Subcutaneous abdominal adipose tissue (tissue), 5 donors: Measurements from ENCODE around the gene PRKRIP1.

Experiments used
- H3K27ac ChIP-seq: one replicate; pipeline ENCODE4 v1.7.0; 2013; ENCODE audit warnings: low read depth, mild to moderate bottlenecking, inconsistent platforms, low read length, moderate library complexity
- H3K27me3 ChIP-seq, 5 donors: one replicate each; pipeline ENCODE4 v1.7.0; 2013; ENCODE audit warnings: low read length in 5 of 5, inconsistent platforms in 1 of 5; ENCODE audit not compliant: control insufficient read depth in 5 of 5, insufficient read depth in 4 of 5
- H3K36me3 ChIP-seq, 5 donors: one replicate each; pipeline ENCODE4 v1.7.0; 2013; ENCODE audit warnings: low read length in 5 of 5; ENCODE audit not compliant: control insufficient read depth in 5 of 5, insufficient read depth in 5 of 5
- H3K4me1 ChIP-seq, 5 donors: one replicate each; pipeline ENCODE4 v1.7.0; 2013; ENCODE audit warnings: low read length in 5 of 5, mild to moderate bottlenecking in 3 of 5, moderate library complexity in 1 of 5; ENCODE audit not compliant: control insufficient read depth in 5 of 5, insufficient read depth in 5 of 5
- H3K4me3 ChIP-seq, 5 donors: one replicate each; pipeline ENCODE4 v1.7.0; 2013; ENCODE audit warnings: low read length in 5 of 5, low read depth in 1 of 5
- H3K9ac ChIP-seq, 5 donors: one replicate each; pipeline ENCODE4 v1.7.0; 2013; ENCODE audit warnings: low read length in 5 of 5, mild to moderate bottlenecking in 4 of 5, moderate library complexity in 3 of 5
- H3K9me3 ChIP-seq, 5 donors: one replicate each; pipeline ENCODE4 v1.7.0; 2013; ENCODE audit warnings: low read length in 5 of 5; ENCODE audit not compliant: control insufficient read depth in 5 of 5
- donor health status: healthy.
- donor health status: healthy.
- donor health status: healthy.
- donor health status: healthy.
- donor health status: healthy.

The PRKRIP1 gene

DNA sequence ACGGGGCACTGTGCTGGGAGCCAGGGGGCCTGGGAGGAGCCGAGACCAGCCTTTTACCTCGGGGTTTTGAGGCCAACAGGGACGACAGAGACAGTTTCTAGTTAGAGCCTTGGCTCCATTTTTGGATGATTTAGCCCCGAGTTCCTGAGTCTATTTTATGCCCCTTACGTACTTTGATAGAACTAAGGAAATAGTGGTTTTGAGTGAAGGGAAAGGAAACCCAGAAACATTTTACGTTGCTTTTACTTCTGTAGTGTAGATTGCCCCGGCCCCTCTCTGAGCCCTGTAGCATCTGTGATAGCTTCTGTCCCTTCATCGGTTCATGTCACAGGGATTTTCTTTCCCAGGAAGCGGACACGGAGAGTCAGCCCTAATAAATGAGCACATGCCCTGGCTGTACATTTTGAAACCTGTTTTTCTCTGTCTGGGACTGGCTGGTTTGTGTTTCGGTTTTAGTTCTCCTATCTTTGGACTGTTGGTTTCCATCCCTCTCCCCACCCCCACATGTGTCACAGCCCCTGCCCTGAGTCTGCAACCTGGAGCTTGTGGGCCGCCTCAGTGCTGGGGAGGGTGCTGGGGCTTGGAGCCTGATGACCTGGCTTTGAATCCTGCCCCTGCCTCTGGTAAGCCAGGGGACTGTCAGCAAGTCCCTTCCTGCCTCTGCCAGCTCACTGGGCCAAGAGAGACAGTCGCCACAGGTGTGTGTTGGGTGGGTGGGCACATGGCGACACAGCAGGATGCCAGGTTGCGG, 30.3 kb downstream of the PRKRIP1 start:
- no peaks in the 10 kb centered on the region for H3K27me3 ChIP-seq
- peaks cover 0 to 51% (median 30%) of the 10 kb centered on the region in 5 donors for H3K36me3 ChIP-seq
- peak overlapping the region in 1 of 5 donors; percentile 34 for H3K4me3 ChIP-seq
- no peak overlapping the region for H3K9ac ChIP-seq
- H3K9me3 ChIP-seq: no peaks in the 10 kb centered on the region
- H3K27ac ChIP-seq: no peak overlapping the region
- H3K4me1 ChIP-seq: peaks cover 0 to 26% (median 0%) of the 10 kb centered on the region in 5 donors

GRCh38 chr7:102427019-102427405, 30.8 kb downstream of the PRKRIP1 start:
- no peak overlapping the region for H3K4me3 ChIP-seq
- H3K9ac ChIP-seq: no peak overlapping the region
- H3K27me3 ChIP-seq: no peaks in the 10 kb centered on the region
- H3K9me3 ChIP-seq: no peaks in the 10 kb centered on the region
- peaks cover 0 to 28% (median 0%) of the 10 kb centered on the region in 5 donors for H3K4me1 ChIP-seq
- H3K27ac ChIP-seq: no peak overlapping the region
- peaks cover 0 to 46% (median 30%) of the 10 kb centered on the region in 5 donors for H3K36me3 ChIP-seq

DNA sequence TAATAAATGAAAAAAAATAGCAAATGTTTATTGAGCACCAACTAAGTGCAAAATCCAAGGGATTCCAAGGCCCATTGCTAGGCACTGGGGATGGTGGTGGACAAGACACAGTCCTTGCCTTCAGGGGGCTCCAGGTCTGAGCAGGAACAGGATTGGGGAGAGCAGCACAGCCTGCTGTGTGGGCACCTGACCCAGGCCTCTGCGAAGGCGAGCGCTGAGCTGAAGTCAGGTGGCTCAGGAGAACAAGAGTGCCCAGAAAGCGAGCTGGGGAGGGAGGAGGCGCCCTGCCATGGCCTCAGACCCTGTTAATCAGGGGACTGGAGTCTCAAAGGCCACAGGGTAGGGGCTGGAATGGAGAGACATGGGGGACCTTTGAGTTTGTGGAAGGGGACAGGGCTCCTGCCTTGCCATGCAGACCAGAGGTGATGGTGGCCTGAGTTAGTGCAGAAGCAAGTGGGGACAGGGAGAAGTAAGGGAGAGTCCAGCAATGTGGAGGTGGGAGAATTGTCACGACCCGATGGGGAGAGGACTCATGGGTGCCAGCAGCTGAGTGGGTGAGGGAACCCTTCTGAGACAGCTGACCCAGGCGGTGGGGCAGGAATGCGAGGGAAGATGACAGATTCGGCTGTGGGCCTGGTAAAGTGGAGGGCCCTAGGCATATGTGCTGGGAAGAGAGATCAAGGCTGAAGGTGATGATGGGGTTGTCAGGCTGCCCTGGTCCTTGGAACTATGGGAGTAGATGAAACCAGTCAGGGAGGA, 33.2 kb downstream of the PRKRIP1 start:
- Histone ChIP-seq H3K9me3 (no peaks in the 10 kb centered on the region), H3K4me1 (peaks cover 1 to 44% (median 15%) of the 10 kb centered on the region in 5 donors), H3K4me3 (no peak overlapping the region), H3K9ac (no peak overlapping the region), H3K27me3 (no peaks in the 10 kb centered on the region), H3K36me3 (peaks cover 0 to 32% (median 27%) of the 10 kb centered on the region in 5 donors), H3K27ac (no peak overlapping the region)

DNA sequence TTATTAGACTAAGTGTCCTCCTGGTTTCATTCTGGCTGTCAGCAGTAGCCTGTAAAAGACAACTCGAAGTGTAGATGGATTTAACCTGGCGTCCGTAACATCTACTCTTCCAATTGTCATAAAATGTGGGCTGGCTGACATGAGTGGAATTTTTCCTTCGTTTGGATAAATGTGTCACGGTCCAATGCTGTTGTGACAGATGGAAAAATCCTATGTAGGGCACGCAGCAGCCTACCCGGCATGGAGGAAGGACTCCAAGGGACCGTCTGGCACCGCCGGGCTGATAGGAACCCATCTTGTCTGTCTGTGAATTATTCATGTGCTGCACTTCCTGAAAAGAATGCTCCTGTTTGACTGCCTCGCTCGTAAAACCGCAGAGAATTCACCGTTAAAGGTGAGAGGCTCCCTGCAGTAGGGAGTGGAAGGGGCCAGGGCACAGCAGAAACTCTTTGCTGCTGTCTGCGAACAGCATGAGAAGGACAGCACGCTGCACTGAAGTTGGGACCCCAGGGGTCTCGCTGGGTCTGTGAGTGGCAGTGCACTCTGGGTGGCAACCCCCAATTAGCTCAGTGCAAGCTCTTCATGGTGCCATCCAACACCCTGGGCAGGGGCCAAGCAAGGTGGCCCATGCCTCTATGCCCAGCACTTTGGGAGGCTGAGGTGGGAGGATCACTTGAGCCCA, 35.6 kb downstream of the PRKRIP1 start:
- Histone ChIP-seq H3K27ac (no peak overlapping the region), H3K4me3 (no peak overlapping the region), H3K36me3 (peaks cover 0 to 8% (median 4%) of the 10 kb centered on the region in 5 donors), H3K27me3 (no peaks in the 10 kb centered on the region), H3K9me3 (no peaks in the 10 kb centered on the region), H3K9ac (no peak overlapping the region), H3K4me1 (peaks cover 1 to 35% (median 19%) of the 10 kb centered on the region in 5 donors)

GRCh38 chr7:102432442-102433218, 36.5 kb downstream of the PRKRIP1 start:
- H3K9ac ChIP-seq: peak overlapping the region in 2 of 5 donors; percentile 45 to 68
- H3K27ac ChIP-seq: no peak overlapping the region
- H3K4me3 ChIP-seq: peak overlapping the region in 4 of 5 donors; percentile 42 to 74 (median 59)
- H3K36me3 ChIP-seq: peaks cover 0 to 4% (median 0%) of the 10 kb centered on the region in 5 donors
- no peaks in the 10 kb centered on the region for H3K27me3 ChIP-seq
- peaks cover 1 to 32% (median 19%) of the 10 kb centered on the region in 5 donors for H3K4me1 ChIP-seq
- H3K9me3 ChIP-seq: no peaks in the 10 kb centered on the region

DNA sequence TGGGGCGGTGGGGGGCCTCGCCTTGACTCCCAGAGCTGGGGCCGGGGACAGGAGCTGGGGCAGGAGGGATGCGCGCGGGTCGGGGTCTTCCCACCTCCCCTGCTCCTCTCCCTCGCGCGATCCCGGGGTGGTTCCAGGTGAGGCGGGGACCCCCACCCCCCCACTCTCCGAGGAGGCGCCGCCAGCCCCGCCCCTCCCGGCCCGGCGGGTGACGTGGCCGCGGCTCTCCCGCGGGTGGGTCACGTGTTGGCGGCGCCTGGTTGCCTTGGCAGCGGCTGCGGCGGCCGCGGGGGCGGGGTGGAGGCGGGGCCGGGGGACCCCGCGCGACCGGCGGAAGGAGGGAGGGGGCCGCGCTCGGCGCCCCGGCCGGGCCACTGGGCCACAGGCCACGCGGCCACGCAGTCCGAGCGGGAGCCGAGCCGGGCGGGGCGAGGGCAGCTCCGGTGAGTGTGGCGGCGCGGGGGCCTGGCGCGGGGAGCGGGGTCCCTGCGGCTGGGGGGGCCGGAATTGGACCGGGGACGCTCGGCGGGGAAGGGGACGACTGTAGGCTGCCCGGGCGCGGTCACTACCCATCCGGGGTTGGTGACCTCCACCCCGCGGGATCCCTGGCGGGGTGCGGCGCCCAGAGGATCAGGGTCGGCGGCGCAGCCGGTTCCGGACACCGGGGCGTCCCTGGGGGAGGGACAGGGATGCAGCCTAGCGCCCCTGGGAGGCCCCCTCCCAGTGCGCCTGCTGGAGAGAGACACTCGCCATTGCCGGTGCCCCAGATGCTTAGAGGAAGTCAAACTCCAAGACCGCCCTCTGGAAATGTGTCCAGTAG, 37.3 kb downstream of the PRKRIP1 start, which contains the start of gene ORAI2:
Gene ORAI2, plus strand, starts transcription at position 357 of the 820 bp plus-strand sequence. CDS start 5,382 bp downstream, outside the sequence.
- Histone ChIP-seq H3K4me1 (peaks cover 1 to 32% (median 19%) of the 10 kb centered on the region in 5 donors), H3K27ac (peak within 1 kb of the TSS; percentile 60), H3K9me3 (no peaks in the 10 kb centered on the region), H3K27me3 (no peaks in the 10 kb centered on the region), H3K4me3 (peak within 1 kb of the TSS; percentile 69 to 76 (median 74)), H3K36me3 (peaks cover 0 to 4% (median 0%) of the 10 kb centered on the region in 5 donors), H3K9ac (peak within 1 kb of the TSS in 4 of 5 donors; percentile 63 to 78 (median 74))

GRCh38 chr7:102434039-102434486, 37.9 kb downstream of the PRKRIP1 start:
- Histone ChIP-seq H3K27ac (peak overlapping the region; percentile 60), H3K36me3 (peaks cover 0 to 7% (median 2%) of the 10 kb centered on the region in 5 donors), H3K9me3 (no peaks in the 10 kb centered on the region), H3K9ac (peak overlapping the region in 4 of 5 donors; percentile 63 to 78 (median 74)), H3K4me3 (peak overlapping the region; percentile 69 to 76 (median 74)), H3K27me3 (no peaks in the 10 kb centered on the region), H3K4me1 (peaks cover 1 to 32% (median 19%) of the 10 kb centered on the region in 5 donors)

DNA sequence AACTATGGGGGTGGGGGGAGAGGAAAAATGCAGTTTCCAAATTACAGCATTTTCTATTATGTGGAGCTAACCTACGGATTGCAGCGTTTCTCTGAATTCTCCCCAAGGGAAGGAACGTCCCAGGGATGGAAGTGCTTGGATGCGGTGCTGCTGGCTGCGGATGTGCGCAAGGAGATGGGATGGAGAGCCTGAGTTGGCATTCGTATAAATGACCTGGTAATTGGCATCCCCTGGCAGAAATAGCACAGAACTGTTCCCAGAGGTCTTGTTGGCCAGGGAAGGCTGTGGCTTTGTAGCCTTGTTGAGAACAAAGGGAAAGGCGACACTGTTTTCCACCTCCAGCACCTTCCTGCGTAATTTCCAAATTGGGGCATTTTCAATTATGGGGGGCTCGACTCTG, 40.0 kb downstream of the PRKRIP1 start:
- H3K9ac ChIP-seq: no peak overlapping the region
- peaks cover 1 to 33% (median 26%) of the 10 kb centered on the region in 5 donors for H3K4me1 ChIP-seq
- H3K27me3 ChIP-seq: no peaks in the 10 kb centered on the region
- H3K9me3 ChIP-seq: no peaks in the 10 kb centered on the region
- no peak overlapping the region for H3K4me3 ChIP-seq
- no peak overlapping the region for H3K27ac ChIP-seq
- H3K36me3 ChIP-seq: peaks cover 0 to 10% (median 2%) of the 10 kb centered on the region in 5 donors
